ENCODE data around the gene PLIN3. TPM values are rescaled to one million over a fixed set of nuclear protein-coding genes. Genes with fewer than 3 reads are reported as not detected.

The PLIN3 gene
- total RNA-seq, 1 donor from 2014 or later, result 6.8 TPM

DNA sequence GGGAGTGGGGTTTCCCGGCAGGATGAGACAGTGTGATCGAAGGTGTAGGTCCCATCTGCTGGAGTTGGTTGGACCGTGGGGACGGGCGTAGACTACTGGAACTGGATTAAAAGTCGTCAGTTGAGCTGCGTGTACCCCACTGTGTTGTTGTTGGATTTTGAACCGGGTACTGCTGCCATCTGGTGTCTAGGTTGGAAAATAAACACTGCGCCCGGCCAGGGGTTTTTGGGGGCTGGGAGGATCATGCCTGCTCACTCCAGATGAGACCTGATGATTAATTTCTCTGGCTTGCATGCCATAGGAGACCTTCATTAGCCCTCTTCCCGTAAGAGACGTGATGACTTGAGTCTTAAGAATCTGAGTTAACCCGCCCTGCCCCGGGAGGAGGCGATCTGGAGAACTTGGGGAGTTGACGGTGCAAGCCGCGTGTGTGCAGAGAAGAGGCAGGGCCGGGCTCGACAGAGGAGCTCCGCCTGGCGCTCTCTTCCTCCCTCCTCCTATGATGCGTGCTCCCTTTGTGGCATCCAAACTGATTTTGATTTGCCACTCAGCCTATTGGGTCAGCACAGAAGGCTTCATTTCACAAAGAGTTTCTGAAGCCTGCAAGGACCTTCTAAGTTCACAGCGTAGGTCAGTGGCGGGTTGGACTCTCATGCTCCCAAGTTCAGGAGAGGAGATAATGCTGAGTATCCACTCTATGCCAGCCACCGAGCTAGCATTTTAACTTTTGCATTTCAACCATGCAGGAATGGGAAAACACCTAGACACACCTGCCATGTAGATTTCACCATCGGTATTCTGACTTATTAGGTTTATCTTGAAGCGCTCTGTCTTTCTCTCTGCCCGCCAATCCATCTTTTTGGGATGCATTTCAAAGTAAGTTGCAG lies 44.6 kb upstream of the PLIN3 start:
- peaks cover 4% of the 10 kb centered on the region for H3K9me3 Mint-ChIP-seq (ENCODE audit: unreplicated experiment)
- peaks cover 18% of the 10 kb centered on the region for H3K4me1 Mint-ChIP-seq (ENCODE audit: low read depth, unreplicated experiment)
- peaks cover 6% of the 10 kb centered on the region for H3K27me3 Mint-ChIP-seq (ENCODE audit: unreplicated experiment)
- peak overlapping the region; percentile 38 for H3K27ac Mint-ChIP-seq (ENCODE audit: unreplicated experiment)
- TF ChIP-seq, protein P1, sequence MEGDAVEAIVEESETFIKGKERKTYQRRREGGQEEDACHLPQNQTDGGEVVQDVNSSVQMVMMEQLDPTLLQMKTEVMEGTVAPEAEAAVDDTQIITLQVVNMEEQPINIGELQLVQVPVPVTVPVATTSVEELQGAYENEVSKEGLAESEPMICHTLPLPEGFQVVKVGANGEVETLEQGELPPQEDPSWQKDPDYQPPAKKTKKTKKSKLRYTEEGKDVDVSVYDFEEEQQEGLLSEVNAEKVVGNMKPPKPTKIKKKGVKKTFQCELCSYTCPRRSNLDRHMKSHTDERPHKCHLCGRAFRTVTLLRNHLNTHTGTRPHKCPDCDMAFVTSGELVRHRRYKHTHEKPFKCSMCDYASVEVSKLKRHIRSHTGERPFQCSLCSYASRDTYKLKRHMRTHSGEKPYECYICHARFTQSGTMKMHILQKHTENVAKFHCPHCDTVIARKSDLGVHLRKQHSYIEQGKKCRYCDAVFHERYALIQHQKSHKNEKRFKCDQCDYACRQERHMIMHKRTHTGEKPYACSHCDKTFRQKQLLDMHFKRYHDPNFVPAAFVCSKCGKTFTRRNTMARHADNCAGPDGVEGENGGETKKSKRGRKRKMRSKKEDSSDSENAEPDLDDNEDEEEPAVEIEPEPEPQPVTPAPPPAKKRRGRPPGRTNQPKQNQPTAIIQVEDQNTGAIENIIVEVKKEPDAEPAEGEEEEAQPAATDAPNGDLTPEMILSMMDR (IDR thresholded peaks at IDR 0.05; ENCODE audit: partially characterized antibody, unreplicated experiment), result no peak
- DNase-seq, result peak; percentile 45
- H3K4me3 Mint-ChIP-seq (ENCODE audit: unreplicated experiment), result peak overlapping the region; percentile 73
- H3K36me3 Mint-ChIP-seq (ENCODE audit: unreplicated experiment), result no peaks in the 10 kb centered on the region

DNA sequence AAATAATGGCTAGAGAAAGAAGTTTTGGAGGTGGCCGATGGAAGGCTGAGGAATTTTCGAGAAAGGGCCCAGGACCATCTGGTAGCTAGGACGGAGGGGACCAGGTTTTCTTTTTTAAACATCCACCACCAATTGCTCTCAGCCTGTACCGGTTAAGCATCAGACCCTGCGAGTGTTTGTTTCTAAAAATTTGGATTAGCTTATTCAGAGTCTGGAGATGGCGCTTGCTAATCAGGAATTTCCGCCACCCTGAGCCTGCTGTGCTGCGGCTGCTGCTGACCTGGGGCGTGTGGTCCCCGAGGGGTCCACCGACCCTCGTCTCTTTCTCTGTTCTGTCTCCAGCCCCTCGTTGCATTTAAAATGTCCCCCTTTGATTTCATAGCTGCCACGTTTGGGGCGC lies 43.8 kb upstream of the PLIN3 start:
- Mint-ChIP-seq H3K4me3 (ENCODE audit: unreplicated experiment) (peak overlapping the region; percentile 73), H3K27ac (ENCODE audit: unreplicated experiment) (peak overlapping the region; percentile 38), H3K36me3 (ENCODE audit: unreplicated experiment) (no peaks in the 10 kb centered on the region), H3K27me3 (ENCODE audit: unreplicated experiment) (peaks cover 6% of the 10 kb centered on the region), H3K9me3 (ENCODE audit: unreplicated experiment) (peaks cover 4% of the 10 kb centered on the region), H3K4me1 (ENCODE audit: low read depth, unreplicated experiment) (peaks cover 18% of the 10 kb centered on the region)
- TF ChIP-seq, protein P1 (IDR thresholded peaks at IDR 0.05; ENCODE audit: partially characterized antibody, unreplicated experiment), result no peak
- no peak for DNase-seq

DNA sequence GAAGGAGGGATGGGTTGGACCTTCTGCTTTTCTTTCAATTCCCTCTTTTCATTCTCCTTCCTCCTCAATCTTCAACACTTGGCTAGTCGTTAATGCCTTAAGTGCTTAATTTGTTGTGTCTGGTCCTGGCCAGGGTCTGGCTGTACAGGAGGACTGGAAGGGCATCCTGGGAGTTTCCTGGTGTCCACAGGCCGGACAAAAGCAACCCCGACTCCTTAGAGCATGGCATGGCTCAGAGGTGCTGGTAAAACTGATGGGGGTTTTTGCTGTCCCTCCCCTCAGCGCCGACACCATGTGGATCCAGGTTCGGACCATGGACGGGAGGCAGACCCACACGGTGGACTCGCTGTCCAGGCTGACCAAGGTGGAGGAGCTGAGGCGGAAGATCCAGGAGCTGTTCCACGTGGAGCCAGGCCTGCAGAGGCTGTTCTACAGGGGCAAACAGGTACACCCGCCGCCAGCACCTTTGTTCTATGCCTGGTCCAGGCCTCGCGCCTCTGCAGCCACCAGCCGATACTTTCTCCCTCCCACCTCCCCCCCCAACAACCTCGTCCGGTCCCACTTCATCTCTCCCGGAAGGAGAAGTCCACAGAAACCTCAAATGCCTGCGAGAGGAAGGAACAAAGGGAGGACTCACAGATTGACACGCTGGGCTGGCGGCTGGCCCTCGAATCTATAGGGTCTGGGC lies 43.3 kb upstream of the PLIN3 start:
- DNase-seq, result peak; percentile 23
- Mint-ChIP-seq H3K9me3 (ENCODE audit: unreplicated experiment) (peaks cover 4% of the 10 kb centered on the region), H3K27ac (ENCODE audit: unreplicated experiment) (no peak overlapping the region), H3K27me3 (ENCODE audit: unreplicated experiment) (peaks cover 6% of the 10 kb centered on the region), H3K4me3 (ENCODE audit: unreplicated experiment) (peak overlapping the region; percentile 86), H3K4me1 (ENCODE audit: low read depth, unreplicated experiment) (peaks cover 18% of the 10 kb centered on the region), H3K36me3 (ENCODE audit: unreplicated experiment) (no peaks in the 10 kb centered on the region)
- TF ChIP-seq, protein P1 (IDR thresholded peaks at IDR 0.05; ENCODE audit: partially characterized antibody, unreplicated experiment), result no peak

DNA sequence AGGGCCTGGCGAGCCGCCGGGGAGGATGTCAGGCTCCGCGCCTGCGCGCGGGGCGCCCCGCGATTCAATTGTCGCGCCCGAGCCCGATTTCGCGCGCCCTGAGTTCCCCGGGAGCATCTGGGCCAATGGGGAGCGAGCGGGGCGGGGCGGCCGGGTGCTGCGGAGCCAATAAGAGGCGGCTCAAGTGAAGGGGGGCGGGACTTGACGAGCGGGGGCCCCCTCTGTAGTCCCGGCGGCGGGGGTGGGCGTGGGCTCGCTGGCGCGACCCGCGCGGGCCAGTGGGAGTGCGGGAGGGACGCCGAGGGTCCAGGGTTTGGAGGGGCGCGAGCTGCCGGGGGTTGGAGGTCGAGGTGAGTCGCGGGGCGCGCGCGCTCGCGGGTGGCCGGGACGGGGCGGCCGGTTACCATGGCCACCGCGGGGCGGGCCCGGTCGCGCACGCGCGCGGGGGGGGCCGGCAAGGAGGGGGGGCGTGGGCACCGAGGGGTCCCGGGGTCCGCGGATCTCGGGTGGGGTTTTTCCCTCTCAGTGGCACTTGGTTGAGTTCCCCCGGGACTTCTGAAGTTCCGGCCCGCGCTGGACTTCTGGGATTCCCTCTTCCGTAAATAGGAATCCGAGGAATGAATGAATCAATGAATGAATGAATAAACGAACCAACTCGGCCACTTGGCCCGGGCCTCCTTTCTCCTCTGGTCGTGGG lies 42.6 kb upstream of the PLIN3 start:
- peak overlapping the region; percentile 86 for H3K4me3 Mint-ChIP-seq (ENCODE audit: unreplicated experiment)
- no peaks in the 10 kb centered on the region for H3K36me3 Mint-ChIP-seq (ENCODE audit: unreplicated experiment)
- no peak overlapping the region for H3K27ac Mint-ChIP-seq (ENCODE audit: unreplicated experiment)
- peaks cover 18% of the 10 kb centered on the region for H3K4me1 Mint-ChIP-seq (ENCODE audit: low read depth, unreplicated experiment)
- H3K27me3 Mint-ChIP-seq (ENCODE audit: unreplicated experiment), result peaks cover 6% of the 10 kb centered on the region
- peak; percentile 92 for DNase-seq
- TF ChIP-seq, protein P1 (IDR thresholded peaks at IDR 0.05; ENCODE audit: partially characterized antibody, unreplicated experiment), result no peak
- peaks cover 4% of the 10 kb centered on the region for H3K9me3 Mint-ChIP-seq (ENCODE audit: unreplicated experiment)

Measured in glutamatergic neuron (in vitro differentiated cells).